H7 (cell line): ENCODE results near the gene SPRN. TPM values are rescaled to one million over a fixed set of nuclear protein-coding genes. Genes with fewer than 3 reads are reported as not detected.
"Not testable (repeated sequence)": the region's sequence is repeated elsewhere in the genome, so short reads cannot be mapped to it uniquely, and the experiment has no call there.

Experiments used
- DNase-seq: peaks from one replicate; pipeline ENCODE4 v3.0.0; 2012
- H3K27me3 ChIP-seq: 2 replicates; pipeline ENCODE4 v1.6.0; 2011; ENCODE audit warnings: mild to moderate bottlenecking, low read length; ENCODE audit not compliant: control insufficient read depth, insufficient read depth
- H3K36me3 ChIP-seq: replicated peaks from 2 replicates; pipeline ENCODE4 v1.5.1; 2011; ENCODE audit warnings: low read length; ENCODE audit not compliant: control insufficient read depth, insufficient read depth
- H3K4me3 ChIP-seq: 2 replicates; pipeline ENCODE4 v1.5.1; 2011; ENCODE audit warnings: low read depth, mild to moderate bottlenecking, control low read depth, low read length, moderate library complexity; ENCODE audit not compliant: insufficient read depth
- total RNA-seq: library from RNA; depleted of rRNA; stranded (reverse); fragments of >200 nt; shearing (Covaris generic); gene quantifications from 2 replicates; pipeline ENCODE4 v1.2.3, GENCODE V29; 2014; rRNA removed

The SPRN gene
- total RNA-seq, 1 experiment from 2014 or later = not detected

DNA sequence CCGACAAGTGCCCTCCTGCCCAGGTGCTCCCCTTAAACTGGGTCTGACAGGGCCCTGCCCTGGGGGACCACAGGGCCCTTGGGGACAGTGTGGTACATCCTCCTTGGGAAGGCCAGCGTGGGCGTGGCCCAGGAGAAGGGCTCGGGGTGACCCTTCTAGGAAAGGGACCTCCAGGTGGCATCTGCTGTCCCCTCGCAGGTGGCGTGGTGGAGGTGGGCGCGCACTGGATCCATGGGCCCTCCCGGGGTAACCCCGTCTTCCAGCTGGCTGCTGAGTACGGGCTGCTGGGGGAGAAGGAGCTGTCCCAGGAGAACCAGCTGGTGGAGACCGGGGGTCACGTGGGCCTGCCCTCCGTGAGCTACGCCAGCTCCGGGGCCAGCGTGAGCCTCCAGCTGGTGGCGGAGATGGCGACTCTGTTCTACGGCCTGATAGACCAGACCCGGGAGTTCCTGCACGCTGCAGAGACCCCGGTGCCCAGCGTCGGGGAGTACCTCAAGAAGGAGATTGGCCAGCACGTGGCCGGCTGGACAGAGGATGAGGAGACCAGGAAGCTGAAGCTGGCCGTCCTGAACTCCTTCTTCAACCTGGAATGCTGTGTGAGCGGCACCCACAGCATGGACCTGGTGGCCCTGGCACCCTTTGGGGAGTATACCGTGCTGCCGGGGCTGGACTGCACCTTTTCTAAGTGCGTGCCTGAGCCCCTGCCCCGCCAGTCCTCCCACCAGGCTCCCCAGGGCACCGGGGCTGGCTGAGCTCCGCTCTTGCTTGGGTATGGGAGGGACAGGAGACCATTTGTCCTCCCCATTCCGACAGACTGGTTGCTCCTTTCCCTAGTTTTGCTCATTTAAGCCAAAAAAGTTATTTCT, 44.4 kb downstream of the SPRN start:
- Histone ChIP-seq H3K4me3 (peak overlapping the region; percentile 54), H3K27me3 (peaks cover 43% of the 10 kb centered on the region), H3K36me3 (no peaks in the 10 kb centered on the region)
- DNase-seq = peak; percentile 60

GRCh38 chr10:133379152-133379800, 45.1 kb downstream of the SPRN start, which contains the start of gene PAOX:
Gene PAOX, plus strand, starts transcription at chr10:133379262. Its CDS starts 55 bp downstream, at chr10:133379317.
- H3K27me3 ChIP-seq = peaks cover 43% of the 10 kb centered on the region
- H3K4me3 ChIP-seq = peak within 1 kb of the TSS; percentile 73
- H3K36me3 ChIP-seq = no peaks in the 10 kb centered on the region
- peak; percentile 98 for DNase-seq

DNA sequence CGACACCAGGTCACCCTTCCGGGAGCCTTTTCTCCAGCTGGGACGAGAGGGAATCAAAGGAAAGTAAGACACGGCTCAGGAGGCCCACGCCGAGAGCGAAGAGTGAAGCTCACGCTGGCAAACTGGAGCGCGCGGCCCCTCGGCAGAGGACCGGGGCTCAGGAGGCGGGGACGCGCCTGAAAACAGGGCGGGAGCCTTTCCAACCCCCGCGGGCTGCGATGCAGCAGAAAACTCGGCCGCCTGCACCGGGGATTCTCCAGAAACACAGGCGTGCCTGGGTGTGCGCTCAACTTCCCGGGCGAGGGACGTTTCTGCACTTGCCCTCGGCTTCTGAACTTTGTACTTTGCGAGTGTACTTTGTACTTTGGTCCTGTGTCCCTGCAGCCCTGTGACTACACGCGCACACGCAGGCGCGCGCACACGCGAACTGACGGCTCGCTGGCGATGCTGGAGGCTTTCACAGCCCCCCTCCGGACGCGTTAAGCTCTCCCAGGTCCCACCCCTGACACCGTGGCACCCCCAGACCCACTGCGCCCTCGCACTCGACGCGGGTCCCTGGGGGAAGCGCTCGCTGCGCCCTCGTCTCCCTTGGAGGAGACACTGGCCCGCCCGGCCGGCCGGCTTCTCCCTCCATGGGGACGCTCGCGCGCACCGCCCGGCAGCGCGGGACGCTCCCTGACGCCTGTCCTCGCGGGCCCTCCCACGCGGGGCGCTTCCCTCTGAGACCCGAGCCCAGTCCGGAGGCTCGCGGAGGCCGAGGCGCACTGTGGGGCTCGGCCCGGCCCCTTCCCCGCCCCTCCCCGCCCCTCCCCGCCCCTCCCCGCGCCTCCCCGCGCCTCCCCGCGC, 46.0 kb downstream of the SPRN start:
- Histone ChIP-seq H3K4me3 (peak overlapping the region; percentile 73), H3K36me3 (no peaks in the 10 kb centered on the region), H3K27me3 (peaks cover 45% of the 10 kb centered on the region)
- DNase-seq = peak; percentile 92

- peaks cover 45% of the 10 kb centered on the region for H3K27me3 ChIP-seq
- peak overlapping the region; percentile 73 for H3K4me3 ChIP-seq
- DNase-seq = peak; percentile 85
- no peaks in the 10 kb centered on the region for H3K36me3 ChIP-seq
Observed at GRCh38 chr10:133377818-133378250, 46.6 kb downstream of the SPRN start.

GRCh38 chr10:133377025-133377817, 47.2 kb downstream of the SPRN start:
- no peaks in the 10 kb centered on the region for H3K36me3 ChIP-seq
- peaks cover 45% of the 10 kb centered on the region for H3K27me3 ChIP-seq
- H3K4me3 ChIP-seq = no peak overlapping the region
- DNase-seq = peak; percentile 59

GRCh38 chr10:133376183-133376582, 48.2 kb downstream of the SPRN start:
- not testable (repeated sequence) for H3K36me3 ChIP-seq, H3K4me3 ChIP-seq, DNase-seq
- peaks cover 45% of the 10 kb centered on the region for H3K27me3 ChIP-seq

DNA sequence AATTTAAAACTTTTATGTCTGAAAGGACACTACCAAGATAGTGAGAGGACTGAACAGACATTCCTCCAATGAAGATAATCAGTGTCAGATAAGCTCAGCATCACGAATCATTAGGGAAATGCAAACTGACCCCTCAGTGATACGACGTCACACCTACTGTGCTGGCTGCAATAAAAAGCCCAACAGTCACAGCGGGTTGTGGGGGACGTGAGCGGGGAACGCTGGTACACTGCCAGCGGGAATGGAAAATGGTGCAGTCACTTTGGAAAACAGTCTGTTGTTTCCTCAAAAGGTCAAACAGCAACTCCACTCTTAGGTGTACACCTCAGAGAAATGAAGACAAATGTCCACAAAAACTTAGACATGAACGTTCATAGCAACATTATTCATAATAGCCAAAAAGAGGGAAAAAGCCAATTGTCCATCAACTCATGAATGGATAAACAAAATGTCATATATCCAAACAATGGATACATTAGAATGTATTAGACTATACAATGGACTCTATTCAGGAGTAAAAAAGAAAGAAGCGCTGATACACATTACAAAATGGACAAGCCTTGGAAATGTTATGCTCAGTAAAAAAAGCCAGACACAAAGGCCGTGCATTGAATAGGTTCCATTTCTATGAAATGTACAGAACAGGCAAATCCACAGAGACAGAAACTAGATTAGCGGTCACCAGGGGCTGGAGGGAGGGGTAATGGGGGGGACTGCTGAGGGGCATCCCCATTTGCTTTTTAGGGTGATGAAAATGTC, 48.9 kb downstream of the SPRN start:
- Histone ChIP-seq H3K4me3 (no peak overlapping the region), H3K27me3 (peaks cover 43% of the 10 kb centered on the region), H3K36me3 (peaks cover 1% of the 10 kb centered on the region)
- no peak for DNase-seq

GRCh38 chr10:133373174-133374090, 51.0 kb downstream of the SPRN start, which contains the start of gene ECHS1:
Gene ECHS1, minus strand, starts transcription at chr10:133373354. Its CDS starts 21 bp downstream, at chr10:133373333.
- H3K36me3 ChIP-seq = peaks cover 13% of the 10 kb centered on the region
- peak within 1 kb of the TSS; percentile 82 for H3K4me3 ChIP-seq
- peaks cover 26% of the 10 kb centered on the region for H3K27me3 ChIP-seq
- DNase-seq = peak; percentile 100

DNA sequence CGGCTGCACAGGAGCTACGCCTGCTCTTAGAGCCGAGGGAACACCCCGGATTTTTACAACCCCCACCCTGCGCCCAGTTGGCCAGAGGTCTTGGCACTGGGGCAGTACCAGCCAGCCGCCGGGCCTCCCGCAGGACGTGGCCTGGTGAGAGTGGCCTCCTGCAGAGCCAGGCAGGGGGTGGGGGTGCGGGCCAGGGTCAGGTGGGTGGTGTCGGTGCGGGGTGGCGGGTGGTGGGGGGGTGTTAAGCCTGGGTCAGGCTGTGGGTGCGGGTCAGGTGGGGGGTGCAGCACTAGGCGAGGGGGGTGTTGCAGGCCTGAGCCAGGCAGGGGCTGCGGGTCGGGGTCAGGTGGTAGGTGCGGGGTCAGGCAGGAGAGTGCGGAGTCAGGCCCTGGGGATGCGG, 51.9 kb downstream of the SPRN start:
- DNase-seq = peak; percentile 88
- Histone ChIP-seq H3K27me3 (peaks cover 17% of the 10 kb centered on the region), H3K4me3 (no peak overlapping the region; the same call in 1 of the 2 replicates), H3K36me3 (peaks cover 14% of the 10 kb centered on the region)

Other genes with a start within 250 kb of the SPRN start
- 8.8 and 13.4 TPM in 2 replicates for gene UTF1, start 194.4 kb downstream of the SPRN start, total RNA-seq
- 25.0 and 29.2 TPM in 2 replicates for gene VENTX, start 186.8 kb downstream of the SPRN start, total RNA-seq
- gene ADAM8, start 147.8 kb downstream of the SPRN start, total RNA-seq = 1.3 and 1.9 TPM in 2 replicates
- 46.4 and 47.1 TPM in 2 replicates for gene TUBGCP2, start 115.8 kb downstream of the SPRN start, total RNA-seq
- gene ZNF511, start 115.7 kb downstream of the SPRN start, total RNA-seq = 46.9 and 48.7 TPM in 2 replicates
- 2.2 TPM in 1 of 2 replicates, not detected in the other for gene CALY, start 87.7 kb downstream of the SPRN start, total RNA-seq
- gene PRAP1, start 77.3 kb downstream of the SPRN start, total RNA-seq = not detected in 2 replicates
- 27.2 and 50.5 TPM in 2 replicates for gene FUOM, start 66.6 kb downstream of the SPRN start, total RNA-seq
- 88.2 and 108 TPM in 2 replicates for gene ECHS1, start 51.3 kb downstream of the SPRN start, total RNA-seq
- 1.3 and 4.1 TPM in 2 replicates for gene PAOX, start 45.4 kb downstream of the SPRN start, total RNA-seq
- 31.5 and 52.6 TPM in 2 replicates for gene MTG1, start 30.5 kb downstream of the SPRN start, total RNA-seq
- gene SCART1, start 29.3 kb upstream of the SPRN start, total RNA-seq = 0.03 and 0.44 TPM in 2 replicates
- 0.90 and 1.2 TPM in 2 replicates for gene CYP2E1, start 102.7 kb upstream of the SPRN start, total RNA-seq
- not detected in 2 replicates for gene SYCE1, start 141.0 kb upstream of the SPRN start, total RNA-seq
- 0.45 TPM in 1 of 2 replicates, not detected in the other for gene FRG2B, start 202.2 kb upstream of the SPRN start, total RNA-seq